Uterus (tissue), 4 donors: ENCODE measurements around the gene NPHP4. TPM values are rescaled to one million over a fixed set of nuclear protein-coding genes. Genes with fewer than 3 reads are reported as not detected.

Experiments used
- DNase-seq, 2 donors: peaks; one replicate each; pipeline ENCODE4 v3.0.0-alpha.2; 2019 to 2020
- H3K27ac ChIP-seq, 2 donors: fragments of 200-600 bp; sonication (generic); 1 replicate in 1 of 2; 2 replicates in 1 of 2; pipeline ENCODE4 v1.5.1; 2016 to 2018
- H3K27me3 ChIP-seq, 2 donors: fragments of 200-600 bp; sonication (generic); one replicate each; pipeline ENCODE4 v1.5.1; 2018 to 2019; ENCODE audit warnings: control low read depth in 1 of 2
- H3K36me3 ChIP-seq, 2 donors: fragments of 200-600 bp; sonication (generic); one replicate each; pipeline ENCODE4 v1.5.1; 2019; ENCODE audit warnings: control low read depth in 1 of 2
- H3K4me1 ChIP-seq, 2 donors: fragments of 200-600 bp; sonication (generic); one replicate each; pipeline ENCODE4 v1.5.1; 2018 to 2019; ENCODE audit warnings: control low read depth in 1 of 2
- H3K4me3 ChIP-seq, 2 donors: fragments of 200-600 bp; sonication (generic); 1 replicate in 1 of 2; 2 replicates in 1 of 2; pipeline ENCODE4 v1.5.1; 2018 to 2019; ENCODE audit warnings: mild to moderate bottlenecking in 1 of 2
- H3K9me3 ChIP-seq, 2 donors: fragments of 200-600 bp; sonication (generic); one replicate each; pipeline ENCODE4 v1.5.1; 2019; ENCODE audit warnings: control low read depth in 1 of 2
- POLR2A ChIP-seq, 2 donors: fragments of 450-650 bp; IDR thresholded peaks; one replicate each; pipeline ENCODE4 v1.6.1; 2016; ENCODE audit warnings: antibody characterized with exemption in 2 of 2, mild to moderate bottlenecking in 1 of 2, moderate library complexity in 1 of 2
- intact Hi-C: fragments of 100-400 bp; cut with DNase I; formaldehyde crosslinking; loops from one replicate; pipeline ENCODE4 v1.15.1; 2023; ENCODE audit warnings: low total_unique reads
- total RNA-seq, 4 donors: library from RNA; depleted of rRNA in 3 of 4; stranded (reverse); fragments of >200 nt in 3 of 4; gene quantifications; one replicate each; pipeline versions ENCODE4 v1.1.0 to v1.2.4, GENCODE V29; 2014 to 2023
- TF ChIP-seq, protein P1 (sequence below), 4 experiments: fragments of 200-600 bp in 2 of 4; fragments of 450-650 bp in 2 of 4; sonication (generic) in 2 of 4; IDR thresholded peaks; one replicate each; pipeline ENCODE4 v1.5.1; 2016 to 2019; ENCODE audit warnings: antibody characterized with exemption in 4 of 4, mild to moderate bottlenecking in 2 of 4, moderate library complexity in 1 of 4
- donor health status: DM: yes; HTN: yes; CAD: no.

The NPHP4 gene
- total RNA-seq, 4 donors from 2014 or later: 1.3 to 16.2 (median 7.0) TPM

DNA sequence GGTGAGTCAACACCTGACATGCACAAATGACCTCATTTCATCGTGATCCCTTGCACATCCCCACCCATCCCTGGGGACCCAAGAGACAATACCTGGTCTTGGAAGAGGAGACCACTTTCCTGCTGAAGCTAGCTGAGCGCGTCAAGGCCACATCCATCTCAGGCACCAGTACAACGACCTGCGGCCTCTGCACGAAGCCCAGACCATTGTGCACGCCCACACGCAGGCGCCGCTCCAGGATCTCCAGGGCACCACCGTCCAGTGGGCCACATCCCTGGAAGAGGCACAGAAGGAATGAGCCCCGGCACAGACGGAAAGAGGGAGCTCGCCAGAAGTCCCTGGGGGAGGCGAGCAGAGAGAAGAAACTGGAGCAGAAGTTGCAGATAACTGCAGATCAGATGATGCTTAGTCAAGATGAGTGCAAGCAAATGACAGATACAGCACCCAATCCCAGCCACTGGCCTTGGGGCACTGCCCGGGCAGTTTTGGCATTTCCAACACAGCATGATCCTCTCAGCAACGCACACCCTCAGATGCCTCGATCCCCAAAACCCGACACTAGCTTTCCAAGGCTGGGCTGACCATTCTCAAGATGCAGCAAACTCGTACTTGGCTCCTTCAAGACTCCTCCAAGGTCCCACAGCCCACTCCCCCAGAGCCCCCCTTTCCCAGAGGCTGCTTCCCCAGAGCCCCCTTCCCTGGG, 44.1 kb downstream of the NPHP4 start:
- intact Hi-C loops: no loop called here
- no peaks in the 10 kb centered on the region for H3K27me3 ChIP-seq
- H3K4me1 ChIP-seq: no peaks in the 10 kb centered on the region
- TF ChIP-seq, protein P1, sequence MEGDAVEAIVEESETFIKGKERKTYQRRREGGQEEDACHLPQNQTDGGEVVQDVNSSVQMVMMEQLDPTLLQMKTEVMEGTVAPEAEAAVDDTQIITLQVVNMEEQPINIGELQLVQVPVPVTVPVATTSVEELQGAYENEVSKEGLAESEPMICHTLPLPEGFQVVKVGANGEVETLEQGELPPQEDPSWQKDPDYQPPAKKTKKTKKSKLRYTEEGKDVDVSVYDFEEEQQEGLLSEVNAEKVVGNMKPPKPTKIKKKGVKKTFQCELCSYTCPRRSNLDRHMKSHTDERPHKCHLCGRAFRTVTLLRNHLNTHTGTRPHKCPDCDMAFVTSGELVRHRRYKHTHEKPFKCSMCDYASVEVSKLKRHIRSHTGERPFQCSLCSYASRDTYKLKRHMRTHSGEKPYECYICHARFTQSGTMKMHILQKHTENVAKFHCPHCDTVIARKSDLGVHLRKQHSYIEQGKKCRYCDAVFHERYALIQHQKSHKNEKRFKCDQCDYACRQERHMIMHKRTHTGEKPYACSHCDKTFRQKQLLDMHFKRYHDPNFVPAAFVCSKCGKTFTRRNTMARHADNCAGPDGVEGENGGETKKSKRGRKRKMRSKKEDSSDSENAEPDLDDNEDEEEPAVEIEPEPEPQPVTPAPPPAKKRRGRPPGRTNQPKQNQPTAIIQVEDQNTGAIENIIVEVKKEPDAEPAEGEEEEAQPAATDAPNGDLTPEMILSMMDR (IDR thresholded peaks at IDR 0.05): no peak
- no peak for TF ChIP-seq POLR2A (IDR thresholded peaks at IDR 0.05)
- H3K27ac ChIP-seq: no peak overlapping the region
- no peak for DNase-seq
- no peaks in the 10 kb centered on the region for H3K9me3 ChIP-seq
- no peak overlapping the region for H3K4me3 ChIP-seq
- no peaks in the 10 kb centered on the region for H3K36me3 ChIP-seq

DNA sequence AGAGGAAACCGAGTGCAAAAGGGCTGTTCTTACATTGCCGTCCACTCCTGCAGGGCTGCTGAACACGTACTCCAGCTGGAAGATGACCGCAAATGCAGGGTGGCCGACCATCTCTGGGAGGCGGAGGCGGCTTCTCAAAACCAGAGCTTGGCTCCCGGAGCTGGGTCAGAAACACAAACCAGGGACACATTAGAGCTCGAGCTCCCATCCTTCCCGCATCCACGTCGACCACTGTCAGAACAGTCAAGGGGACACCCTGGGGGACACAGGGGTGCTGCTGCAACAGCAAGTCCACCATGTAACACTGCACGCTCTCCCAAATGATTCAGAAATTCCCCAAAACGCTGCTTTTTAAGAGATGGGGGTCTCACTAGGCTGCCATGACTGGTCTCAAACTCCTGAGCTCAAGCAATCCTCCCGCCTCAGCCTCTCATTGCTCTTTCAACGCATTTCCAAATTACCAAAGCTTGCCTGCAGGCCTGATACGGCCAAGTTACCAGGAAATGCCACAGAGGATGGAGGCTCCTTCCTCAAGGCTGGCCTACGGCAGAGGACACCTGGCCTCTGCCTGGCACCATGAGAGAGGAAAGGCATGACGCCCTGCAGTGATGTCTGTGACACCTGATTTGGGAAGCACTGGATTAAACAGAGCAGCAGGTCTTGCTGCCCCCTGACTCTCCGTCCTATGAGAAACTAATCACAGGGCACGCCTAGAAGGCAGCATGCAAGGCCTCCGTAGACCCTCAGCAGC, 45.0 kb downstream of the NPHP4 start:
- H3K27ac ChIP-seq: no peak overlapping the region
- no peaks in the 10 kb centered on the region for H3K27me3 ChIP-seq
- H3K36me3 ChIP-seq: no peaks in the 10 kb centered on the region
- intact Hi-C loops: no loop called here
- no peaks in the 10 kb centered on the region for H3K9me3 ChIP-seq
- no peaks in the 10 kb centered on the region for H3K4me1 ChIP-seq
- no peak overlapping the region for H3K4me3 ChIP-seq
- no peak for DNase-seq
- TF ChIP-seq, protein P1 (IDR thresholded peaks at IDR 0.05): no peak
- no peak for TF ChIP-seq POLR2A (IDR thresholded peaks at IDR 0.05)

DNA sequence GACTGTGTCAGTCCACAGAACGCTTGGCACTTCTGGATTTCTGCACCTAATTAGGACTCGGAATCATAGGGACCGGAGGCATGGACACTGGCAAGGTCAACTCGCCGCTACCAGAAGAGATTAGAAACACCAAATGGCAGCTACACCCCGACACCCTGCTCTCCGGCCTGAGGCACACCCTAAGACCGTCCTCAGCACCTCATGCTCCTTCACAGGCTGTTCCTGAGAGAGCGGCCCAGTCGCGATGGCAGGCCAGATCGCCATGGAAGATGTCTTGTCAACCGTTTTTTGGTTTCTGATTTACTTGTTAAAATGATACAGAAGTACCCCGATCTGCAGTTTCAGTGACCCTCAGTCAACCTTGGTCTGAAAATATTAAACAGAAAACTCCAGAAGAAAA, 46.8 kb downstream of the NPHP4 start:
- Histone ChIP-seq H3K27ac (no peak overlapping the region), H3K4me1 (no peaks in the 10 kb centered on the region), H3K9me3 (no peaks in the 10 kb centered on the region), H3K27me3 (no peaks in the 10 kb centered on the region), H3K4me3 (no peak overlapping the region), H3K36me3 (no peaks in the 10 kb centered on the region)
- TF ChIP-seq, protein P1 (IDR thresholded peaks at IDR 0.05): no peak
- no peak for TF ChIP-seq POLR2A (IDR thresholded peaks at IDR 0.05)
- DNase-seq: no peak
- intact Hi-C loops: no loop called here

DNA sequence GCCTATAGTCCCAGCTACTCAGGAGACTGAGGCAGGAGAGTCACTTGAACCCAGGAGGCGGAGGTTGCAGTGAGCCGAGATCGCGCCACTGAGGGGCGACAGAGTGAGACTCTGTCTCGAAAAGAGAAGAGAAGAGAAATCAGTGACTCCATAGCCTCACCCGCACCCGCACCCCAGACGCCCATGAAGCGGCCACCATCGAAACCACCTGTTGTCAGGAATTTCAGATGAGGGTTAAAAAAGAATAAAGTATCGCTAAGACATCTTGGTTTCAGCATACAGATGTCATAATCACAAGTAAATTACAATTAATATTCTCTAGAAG, 47.4 kb downstream of the NPHP4 start:
- DNase-seq: no peak
- Histone ChIP-seq H3K4me1 (no peaks in the 10 kb centered on the region), H3K9me3 (no peaks in the 10 kb centered on the region), H3K27me3 (no peaks in the 10 kb centered on the region), H3K36me3 (no peaks in the 10 kb centered on the region), H3K27ac (no peak overlapping the region), H3K4me3 (no peak overlapping the region)
- TF ChIP-seq, protein P1 (IDR thresholded peaks at IDR 0.05): no peak
- TF ChIP-seq POLR2A (IDR thresholded peaks at IDR 0.05): no peak
- intact Hi-C loops: no loop called here

DNA sequence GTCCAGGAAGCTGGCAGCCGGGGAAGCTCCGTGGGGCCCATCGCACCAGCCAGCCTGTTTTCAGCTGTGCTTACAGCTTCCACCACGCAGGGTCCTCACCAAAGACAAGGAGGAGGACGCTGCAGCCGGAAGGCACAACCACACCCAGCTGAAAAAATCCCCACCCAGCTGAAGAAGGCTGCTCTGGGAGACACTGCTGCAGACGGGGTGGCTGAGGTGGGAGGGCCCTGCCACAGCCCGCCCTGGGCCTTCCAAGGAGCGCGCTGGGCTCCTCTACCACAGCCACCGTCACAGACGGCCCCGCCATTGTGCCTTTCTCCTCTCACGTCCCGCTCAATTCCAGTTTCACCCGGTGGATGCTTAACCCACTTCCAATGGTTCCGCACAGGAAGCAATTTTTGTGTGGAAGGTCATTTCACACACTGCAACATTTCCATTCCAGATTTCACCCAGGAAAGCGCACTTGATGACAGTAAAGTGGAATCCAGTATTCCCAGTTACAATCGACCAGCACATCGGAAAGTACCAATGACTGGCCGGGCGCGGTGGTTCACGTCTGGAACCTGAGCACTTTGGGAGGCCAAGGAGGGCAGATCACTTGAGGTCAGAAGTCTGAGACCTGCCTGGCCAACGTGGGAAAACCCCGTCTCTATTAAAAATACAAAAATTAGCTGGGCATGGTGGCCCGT, 47.9 kb downstream of the NPHP4 start:
- H3K4me1 ChIP-seq: no peaks in the 10 kb centered on the region
- H3K27me3 ChIP-seq: no peaks in the 10 kb centered on the region
- no peak overlapping the region for H3K27ac ChIP-seq
- H3K4me3 ChIP-seq: no peak overlapping the region
- no peak for DNase-seq
- TF ChIP-seq, protein P1 (IDR thresholded peaks at IDR 0.05): no peak
- no peaks in the 10 kb centered on the region for H3K36me3 ChIP-seq
- intact Hi-C loops: no loop called here
- H3K9me3 ChIP-seq: no peaks in the 10 kb centered on the region
